GM12878 (cell line): ENCODE measurements around the gene TRIM7. TPM values are rescaled to one million over a fixed set of nuclear protein-coding genes. Genes with fewer than 3 reads are reported as not detected.

Experiments
- ATAC-seq: fragments of 200-7000 bp; cut with Tn5 transposase; 3 replicates; pipeline ENCODE4 v1.9.1; 2020; ENCODE audit warnings: mild to moderate bottlenecking, moderate library complexity
- BruUV-seq: library from RNA; stranded (reverse); fragments of 400-500 nt; replicated peaks from 2 replicates; lab custom pipeline; 2021; lab: Mats Ljungman, UMichigan
- CTCF ChIA-PET: fragments of 300-600 bp; sonication (Branson Sonifier 250); formaldehyde crosslinking; extraction: SDS; loops from one replicate; lab custom pipeline; 2021; ENCODE audit warnings: inconsistent platforms; lab: Yijun Ruan, JAX
- POLR2A ChIA-PET: fragments of 350-600 bp; formaldehyde crosslinking; extraction: SDS; loops from one replicate; lab custom pipeline; 2021; ENCODE audit warnings: inconsistent platforms; lab: Charles Lee
- RAD21 ChIA-PET: fragments of 300-600 bp; sonication (Branson Sonifier 250); formaldehyde crosslinking; loops from one replicate; lab custom pipeline; 2023; ENCODE audit warnings: antibody characterized with exemption; ENCODE audit not compliant: unreplicated experiment; lab: Charles Lee
- SMC1A ChIA-PET: fragments of 300-600 bp; sonication (Branson Sonifier 250); formaldehyde crosslinking; loops from one replicate; lab custom pipeline; 2023; ENCODE audit not compliant: unreplicated experiment, uncharacterized antibody; lab: Charles Lee
- DNase-seq: peaks from one replicate; pipeline ENCODE4 v3.0.0-alpha.2; 2011; ENCODE audit warnings: low read depth, low spot score
- FAIRE-seq: peaks from 3 replicates; lab custom pipeline; 2011; peaks lifted over from hg19 to GRCh38; lab: Jason Lieb, UNC
- H2AFZ ChIP-seq: 2 replicates; pipeline ENCODE4 v1.6.0; 2011; ENCODE audit warnings: low read depth, low read length, control low read depth; ENCODE audit not compliant: control insufficient read depth
- H3K27ac ChIP-seq: 2 replicates; pipeline ENCODE4 v1.5.1; 2011; ENCODE audit warnings: control low read depth; ENCODE audit not compliant: control insufficient read depth, insufficient read depth
- H3K27me3 ChIP-seq, 2 experiments: replicated peaks in 1 of 2; 2 replicates each; pipeline versions ENCODE4 v1.6.0 to v1.6.1; 2011; ENCODE audit warnings: low read length in 1 of 2; ENCODE audit not compliant: control insufficient read depth in 2 of 2, insufficient read depth in 2 of 2
- H3K36me3 ChIP-seq, 2 experiments: 2 replicates each; pipeline ENCODE4 v1.5.1; 2011; ENCODE audit warnings: low read length in 1 of 2; ENCODE audit not compliant: control insufficient read depth in 2 of 2, insufficient read depth in 2 of 2
- H3K4me1 ChIP-seq: 2 replicates; pipeline ENCODE4 v1.6.1; 2011; ENCODE audit warnings: mild to moderate bottlenecking, low read length, moderate library complexity, mixed read lengths; ENCODE audit not compliant: control insufficient read depth, insufficient read depth
- H3K4me2 ChIP-seq: 2 replicates; pipeline ENCODE4 v1.6.0; 2011; ENCODE audit warnings: control low read depth; ENCODE audit not compliant: control insufficient read depth, insufficient read depth
- H3K4me3 ChIP-seq: fragments of 200-600 bp; sonication (generic); 2 replicates; pipeline ENCODE4 v1.5.1; 2016
- H3K79me2 ChIP-seq: 2 replicates; pipeline ENCODE4 v1.6.0; 2011; ENCODE audit warnings: low read length; ENCODE audit not compliant: control insufficient read depth, insufficient read depth
- H3K9ac ChIP-seq: 2 replicates; pipeline ENCODE4 v1.8.0; 2011; ENCODE audit warnings: low read length, control low read depth, mixed read lengths; ENCODE audit not compliant: control insufficient read depth, insufficient read depth
- H3K9me3 ChIP-seq: replicated peaks from 3 replicates; pipeline ENCODE4 v1.5.1; 2011; ENCODE audit warnings: mild to moderate bottlenecking, low read length; ENCODE audit not compliant: control insufficient read depth, insufficient read depth
- H4K20me1 ChIP-seq: 2 replicates; pipeline ENCODE4 v1.6.0; 2011; ENCODE audit not compliant: control insufficient read depth, insufficient read depth
- ASH2L ChIP-seq: fragments of 300-600, 200-600 bp; sonication (generic); IDR thresholded peaks from 2 replicates; pipeline ENCODE4 v1.6.1; 2017; ENCODE audit warnings: low read depth, mild to moderate bottlenecking, borderline replicate concordance
- CHD1 ChIP-seq: IDR thresholded peaks from 2 replicates; pipeline ENCODE4 v1.6.1; 2012; ENCODE audit warnings: low read depth, low read length, improper control_type of control experiment
- EED ChIP-seq: sonication (generic); IDR thresholded peaks from 2 replicates; pipeline ENCODE4 v1.6.1; 2016; ENCODE audit warnings: antibody characterized with exemption, low read depth
- FOS ChIP-seq: IDR thresholded peaks from 3 replicates; pipeline ENCODE4 v1.6.1; 2011; ENCODE audit warnings: borderline replicate concordance; ENCODE audit not compliant: insufficient read length; ENCODE audit errors: extremely low read depth
- HDAC2 ChIP-seq: fragments of 200-600 bp; sonication (generic); IDR thresholded peaks from 2 replicates; pipeline ENCODE4 v1.6.1; 2017
- HDGF ChIP-seq: fragments of 450-650 bp; IDR thresholded peaks from 2 replicates; pipeline ENCODE4 v1.6.1; 2016; ENCODE audit warnings: antibody characterized with exemption
- MLLT1 ChIP-seq: fragments of 450-650 bp; IDR thresholded peaks from 2 replicates; pipeline ENCODE4 v1.6.1; 2016; ENCODE audit warnings: mild to moderate bottlenecking
- MYC ChIP-seq: IDR thresholded peaks from 2 replicates; pipeline ENCODE4 v1.6.1; 2011; ENCODE audit warnings: mild to moderate bottlenecking, low read length, moderate library complexity, inconsistent platforms; ENCODE audit not compliant: insufficient read depth, insufficient replicate concordance, insufficient read length, severe bottlenecking
- NFXL1 ChIP-seq: fragments of 450-650 bp; IDR thresholded peaks from 2 replicates; pipeline ENCODE4 v1.6.1; 2017; ENCODE audit warnings: antibody characterized with exemption, mild to moderate bottlenecking, borderline replicate concordance
- RB1 ChIP-seq: fragments of 450-650 bp; formaldehyde crosslinking; IDR thresholded peaks from 2 replicates; pipeline ENCODE4 v1.6.1; 2017; ENCODE audit warnings: mild to moderate bottlenecking, borderline replicate concordance
- RUNX3 ChIP-seq: IDR thresholded peaks from 2 replicates; pipeline ENCODE4 v1.6.1; 2012; ENCODE audit warnings: low read length, inconsistent platforms
- SPI1 ChIP-seq: IDR thresholded peaks from 2 replicates; pipeline ENCODE4 v1.6.1; 2011; ENCODE audit warnings: low read depth, mild to moderate bottlenecking, low read length, moderate library complexity, borderline replicate concordance; ENCODE audit not compliant: insufficient read depth
- STAT1 ChIP-seq: fragments of 450-650 bp; conservative IDR thresholded peaks from 2 replicates; pipeline ENCODE4 v1.6.1; 2014; ENCODE audit warnings: antibody characterized with exemption, mild to moderate bottlenecking
- STAT3 ChIP-seq: IDR thresholded peaks from 2 replicates; pipeline ENCODE4 v1.6.1; 2011; ENCODE audit warnings: low read depth, low read length, improper control_type of control experiment
- SUPT20H ChIP-seq: IDR thresholded peaks from 2 replicates; pipeline ENCODE4 v1.6.1; 2011; ENCODE audit warnings: low read depth, mild to moderate bottlenecking, low read length, moderate library complexity, borderline replicate concordance; ENCODE audit not compliant: control insufficient read depth
- SUZ12 ChIP-seq: fragments of 200-600 bp; sonication (generic); IDR thresholded peaks from one replicate; pipeline ENCODE4 v1.6.1; 2018; ENCODE audit warnings: antibody characterized with exemption, mild to moderate bottlenecking; ENCODE audit not compliant: unreplicated experiment
- ZBTB11 ChIP-seq: fragments of 450-650 bp; formaldehyde crosslinking; IDR thresholded peaks from 2 replicates; pipeline ENCODE4 v1.5.0; 2022; ENCODE audit warnings: mild to moderate bottlenecking, missing genetic modification characterization
- ZNF384 ChIP-seq: IDR thresholded peaks from 2 replicates; pipeline ENCODE4 v1.6.1; 2012; ENCODE audit warnings: low read depth, mild to moderate bottlenecking, low read length, improper control_type of control experiment, borderline replicate concordance
- ZNF622 ChIP-seq: fragments of 450-650 bp; IDR thresholded peaks from 2 replicates; pipeline ENCODE4 v1.6.1; 2017; ENCODE audit warnings: mild to moderate bottlenecking, inconsistent platforms
- WGBS: methylation state at CpG from one replicate; pipeline ENCODE4 v1.1.6; 2016; ENCODE audit warnings: low lambda C conversion rate; ENCODE audit not compliant: insufficient replicate concordance, insufficient coverage; ENCODE audit errors: missing lambda C conversion rate; 5-methylcytosine and 5-hydroxymethylcytosine counted together
- in situ Hi-C: fragments of 300-500 bp; cut with MboI; formaldehyde crosslinking; loops from 9 replicates; pipeline ENCODE4 v1.14.3; 2018; ENCODE audit warnings: mixed read lengths
- intact Hi-C: fragments of 100-400 bp; cut with micrococcal nuclease; formaldehyde crosslinking; loops from one replicate; pipeline ENCODE4 v1.14.2; 2022; ENCODE audit not compliant: unreplicated experiment
- polyA plus RNA-seq, 11 experiments: library from polyadenylated mRNA; depleted of rRNA in 4 of 11; unstranded in 6 of 11; stranded (reverse) in 5 of 11; fragments of >200 nt; fragmentation: Nextera tagmentation in 4 of 11; fragmentation: Illumina TruSeq in 1 of 11; extraction: Ambion mirVana in 4 of 11; extraction: Trizol in 1 of 11; gene quantifications; 1 replicate in 1 of 11; 2 replicates in 10 of 11; pipeline versions ENCODE4 v1.2.1 to v1.2.3, GENCODE V29; 2011 to 2016; ENCODE audit warnings: inconsistent platforms in 2 of 11, missing spikeins in 2 of 11, low read depth in 1 of 11
- total RNA-seq, 4 experiments: library from RNA; depleted of rRNA in 3 of 4; stranded (reverse); fragments of >200 nt in 3 of 4; fragmentation: Illumina TruSeq in 1 of 4; extraction: Trizol in 1 of 4; gene quantifications; 2 replicates each; pipeline versions ENCODE4 v1.2.1 to v1.2.3, GENCODE V29; 2013 to 2021

The TRIM7 gene
- total and polyA plus RNA-seq, 10 of the 15 experiments (the other 5 are each of a cell fraction or from before 2014, with no cell fraction given) = 0.02 to 1.6 (median 0.41) TPM

- 39% methylated on average over 20 of the region's 20 CpGs for WGBS
- TF ChIP-seq SPI1 (no peak), MYC (no peak), NFXL1 (no peak), HDAC2 (no peak), ZBTB11 (CRISPR knock-in tag) (no peak), MLLT1 (0 out of 2 replicates have a peak, but pooled peaks have one; percentile 31), SUPT20H (no peak), STAT3 (no peak), FOS (no peak), ZNF384 (no peak), RUNX3 (peak; percentile 58; the same call in 1 of the 2 replicates), CHD1 (no peak), STAT1 (no peak), ZNF622 (no peak), ASH2L (no peak), HDGF (no peak), SUZ12 (no peak), RB1 (no peak), EED (no peak)
These were observed 45.5 kb downstream of the TRIM7 start for GRCh38 chr5:181159286-181160151.

More at GRCh38 chr5:181159286-181160151, 45.5 kb downstream of the TRIM7 start:
- no peak overlapping the region for H2AFZ ChIP-seq
- intact Hi-C loops = loop anchor here (2.0 to 10.0 kb wide), 6 partner anchors 55 to 377 kb away; partner anchors contain the start of gene MGAT1
- H3K36me3 ChIP-seq = no peaks in the 10 kb centered on the region
- no peaks in the 10 kb centered on the region for H4K20me1 ChIP-seq
- DNase-seq (no peak), FAIRE-seq (peak; percentile 85), ATAC-seq (peak; percentile 89)
- H3K9me3 ChIP-seq = no peaks in the 10 kb centered on the region; the same call in 2 of the 3 replicates
- POLR2A ChIA-PET = interaction anchor here (0.5 kb wide), 1 partner anchor 28 kb away, joined by 3 read pairs; no protein-coding TSS in a partner anchor
- H3K27ac ChIP-seq = peak overlapping the region; percentile 55
- no peaks in the 10 kb centered on the region for H3K79me2 ChIP-seq
- BruUV-seq = no TSS peak
- RAD21 ChIA-PET = interaction anchor here (1.0 to 1.4 kb wide), 3 partner anchors 9 to 290 kb away, joined by 3 to 4 read pairs (median 4); no protein-coding TSS in a partner anchor
- H3K4me2 ChIP-seq = peak overlapping the region; percentile 91
- H3K9ac ChIP-seq = no peak overlapping the region
- H3K4me1 ChIP-seq = peaks cover 25% of the 10 kb centered on the region
- in situ Hi-C loops = loop anchor here (5.0 kb wide), 1 partner anchor 357 kb away; the partner anchor contains the start of gene MGAT1
- no peaks in the 10 kb centered on the region for H3K27me3 ChIP-seq
- CTCF ChIA-PET = interaction anchor here (0.7 to 5.3 kb wide), 8 partner anchors 9 to 293 kb away, joined by 3 to 37 read pairs (median 6); no protein-coding TSS in a partner anchor
- SMC1A ChIA-PET = interaction anchor here (0.9 to 3.2 kb wide), 7 partner anchors 8 to 356 kb away, joined by 3 to 9 read pairs (median 4); no protein-coding TSS in a partner anchor
- H3K4me3 ChIP-seq = no peak overlapping the region
